Endodermal cell (in vitro differentiated cells): ENCODE measurements around the gene ADISSP. TPM values are rescaled to one million over a fixed set of nuclear protein-coding genes. Genes with fewer than 3 reads are reported as not detected.

Source experiments
- DNase-seq: peaks from one replicate; pipeline ENCODE4 v3.0.0-alpha.2; 2017
- H3K27ac ChIP-seq: 2 replicates; pipeline ENCODE4 v1.5.1; 2013; ENCODE audit warnings: mild to moderate bottlenecking, low read depth, low read length, moderate library complexity
- H3K27me3 ChIP-seq: 2 replicates; pipeline ENCODE4 v1.6.1; 2013; ENCODE audit warnings: mild to moderate bottlenecking, low read length, moderate library complexity; ENCODE audit not compliant: insufficient read depth, control insufficient read depth, poor library complexity, severe bottlenecking
- H3K36me3 ChIP-seq: 2 replicates; pipeline ENCODE4 v1.7.0; 2013; ENCODE audit warnings: mild to moderate bottlenecking, low read length, moderate library complexity; ENCODE audit not compliant: control insufficient read depth, insufficient read depth
- H3K4me1 ChIP-seq: one replicate; pipeline ENCODE4 v1.7.0; 2013; ENCODE audit warnings: low read length; ENCODE audit not compliant: control insufficient read depth, insufficient read depth
- H3K4me3 ChIP-seq: 2 replicates; pipeline ENCODE4 v1.5.1; 2013; ENCODE audit warnings: mild to moderate bottlenecking, low read length, moderate library complexity
- H3K9ac ChIP-seq: 2 replicates; pipeline ENCODE4 v1.6.1; 2013; ENCODE audit warnings: mild to moderate bottlenecking, low read length, moderate library complexity; ENCODE audit not compliant: poor library complexity, severe bottlenecking; ENCODE audit errors: extremely low read depth
- H3K9me3 ChIP-seq: 2 replicates; pipeline ENCODE4 v1.6.1; 2013; ENCODE audit warnings: mild to moderate bottlenecking, low read length, moderate library complexity; ENCODE audit not compliant: control insufficient read depth
- H3K27ac Mint-ChIP-seq: 2 replicates; pipeline ENCODE4 v1.8.0; 2020; ENCODE audit warnings: mixed read lengths
- H3K27me3 Mint-ChIP-seq: 2 replicates; pipeline ENCODE4 v1.8.0; 2021; ENCODE audit warnings: mild to moderate bottlenecking, mixed read lengths; ENCODE audit not compliant: insufficient read depth
- H3K36me3 Mint-ChIP-seq: 2 replicates; pipeline ENCODE4 v1.8.0; 2020; ENCODE audit warnings: low read depth, mixed read lengths
- H3K4me1 Mint-ChIP-seq: 2 replicates; pipeline ENCODE4 v1.8.0; 2020; ENCODE audit warnings: mixed read lengths
- H3K4me3 Mint-ChIP-seq: 2 replicates; pipeline ENCODE4 v1.8.0; 2020; ENCODE audit warnings: mild to moderate bottlenecking, moderate library complexity, mixed read lengths
- H3K9me3 Mint-ChIP-seq: 2 replicates; pipeline ENCODE4 v1.8.0; 2020; ENCODE audit warnings: mild to moderate bottlenecking, mixed read lengths
- CTCF ChIP-seq: fragments of 200-600 bp; sonication (generic); conservative IDR thresholded peaks from 2 replicates; pipeline ENCODE4 v1.5.0; 2021; ENCODE audit warnings: antibody characterized with exemption, mild to moderate bottlenecking
- WGBS, 2 experiments: methylation state at CpG; one replicate each; pipeline versions ENCODE4 v1.1.5 to v1.1.7; 2013; ENCODE audit warnings: missing lambda C conversion rate in 2 of 2, mixed read lengths in 1 of 2; ENCODE audit not compliant: insufficient coverage in 1 of 2, insufficient read length in 1 of 2; 5-methylcytosine and 5-hydroxymethylcytosine counted together
- total RNA-seq, 2 donors: library from RNA; stranded (reverse); fragmentation: NEBNext Ultra II Directional in 1 of 2; extraction: Animal tissue kit (Norgen Biotek cat#: 25700) in 1 of 2; gene quantifications; 2 replicates in 1 of 2; 3 replicates in 1 of 2; pipeline ENCODE4 v1.2.1, GENCODE V29; 2021

ADISSP gene
- total RNA-seq, 2 donors from 2014 or later: 38.8 to 43.3 TPM

- no peaks in the 10 kb centered on the region for H3K9me3 Mint-ChIP-seq
- peaks cover 2% of the 10 kb centered on the region for H3K4me1 Mint-ChIP-seq
- Histone ChIP-seq H3K9me3 (no peaks in the 10 kb centered on the region), H3K9ac (no peak overlapping the region), H3K27me3 (peaks cover 39% of the 10 kb centered on the region), H3K4me3 (peak overlapping the region; percentile 74), H3K27ac (no peak overlapping the region), H3K4me1 (no peaks in the 10 kb centered on the region), H3K36me3 (no peaks in the 10 kb centered on the region)
- H3K36me3 Mint-ChIP-seq: no peaks in the 10 kb centered on the region
- peaks cover 56% of the 10 kb centered on the region for H3K27me3 Mint-ChIP-seq
- H3K4me3 Mint-ChIP-seq: peak overlapping the region; percentile 66
- peak; percentile 100 for DNase-seq
- TF ChIP-seq CTCF: no peak
- H3K27ac Mint-ChIP-seq: peak overlapping the region; percentile 74
- WGBS, 2 experiments: 34 to 37% methylated on average over 23 to 45 of the region's 45 CpGs
These were observed 22.5 kb downstream of the ADISSP start for GRCh38 chr20:3744806-3745685.

- peaks cover 5% of the 10 kb centered on the region for H3K4me1 Mint-ChIP-seq
- Histone ChIP-seq H3K36me3 (no peaks in the 10 kb centered on the region), H3K4me1 (peaks cover 5% of the 10 kb centered on the region), H3K27ac (no peak overlapping the region), H3K27me3 (peaks cover 29% of the 10 kb centered on the region), H3K9ac (no peak overlapping the region), H3K4me3 (no peak overlapping the region), H3K9me3 (no peaks in the 10 kb centered on the region)
- peak overlapping the region; percentile 66 for H3K4me3 Mint-ChIP-seq
- H3K27me3 Mint-ChIP-seq: peaks cover 47% of the 10 kb centered on the region
- TF ChIP-seq CTCF: no peak
- no peaks in the 10 kb centered on the region for H3K36me3 Mint-ChIP-seq
- H3K9me3 Mint-ChIP-seq: no peaks in the 10 kb centered on the region
- H3K27ac Mint-ChIP-seq: no peak overlapping the region
- 74 to 100% methylated on average over 1 of the region's 1 CpG for WGBS, 2 experiments
- peak; percentile 25 for DNase-seq
These were observed 23.5 kb downstream of the ADISSP start for GRCh38 chr20:3744037-3744436.

GRCh38 chr20:3743251-3743650, 24.3 kb downstream of the ADISSP start:
- TF ChIP-seq CTCF: no peak
- no peaks in the 10 kb centered on the region for H3K9me3 Mint-ChIP-seq
- peaks cover 21% of the 10 kb centered on the region for H3K27me3 ChIP-seq

More at GRCh38 chr20:3743251-3743650, 24.3 kb downstream of the ADISSP start:
- Mint-ChIP-seq H3K27me3 (peaks cover 39% of the 10 kb centered on the region), H3K4me3 (no peak overlapping the region), H3K27ac (no peak overlapping the region), H3K4me1 (peaks cover 13% of the 10 kb centered on the region), H3K36me3 (no peaks in the 10 kb centered on the region)
- no peak overlapping the region for H3K27ac ChIP-seq
- H3K9ac ChIP-seq: no peak overlapping the region
- no peaks in the 10 kb centered on the region for H3K9me3 ChIP-seq
- 92 to 100% methylated on average over 1 to 2 of the region's 2 CpGs for WGBS, 2 experiments
- no peak for DNase-seq
- H3K4me3 ChIP-seq: no peak overlapping the region
- H3K36me3 ChIP-seq: no peaks in the 10 kb centered on the region
- peaks cover 11% of the 10 kb centered on the region for H3K4me1 ChIP-seq
